Loucy (cell line): Measurements from ENCODE around the gene PTPRH.

Experiments
- H2AFZ ChIP-seq: fragments of 200-600 bp; sonication (generic); 2 replicates; pipeline ENCODE4 v1.6.0; 2016; ENCODE audit warnings: antibody characterized with exemption, mild to moderate bottlenecking, low read length, moderate library complexity
- H3F3A ChIP-seq: fragments of 200-600 bp; 2 replicates; pipeline ENCODE4 v1.6.0; 2016; ENCODE audit warnings: antibody characterized with exemption, low read depth, mild to moderate bottlenecking
- H3K27me3 ChIP-seq: fragments of 200-600 bp; sonication (generic); 2 replicates; pipeline ENCODE4 v1.6.1; 2014; ENCODE audit warnings: low read length, mild to moderate bottlenecking; ENCODE audit not compliant: insufficient read depth, poor library complexity, severe bottlenecking
- H3K36me3 ChIP-seq: fragments of 200-600 bp; sonication (generic); 2 replicates; pipeline ENCODE4 v1.6.1; 2016; ENCODE audit warnings: low read length; ENCODE audit not compliant: insufficient read depth
- H3K4me1 ChIP-seq: fragments of 200-600 bp; sonication (generic); 2 replicates; pipeline ENCODE4 v1.5.1; 2014; ENCODE audit warnings: low read length, mild to moderate bottlenecking; ENCODE audit not compliant: insufficient read depth, poor library complexity, severe bottlenecking
- H3K4me2 ChIP-seq: fragments of 200-600 bp; sonication (generic); 2 replicates; pipeline ENCODE4 v1.6.0; 2014; ENCODE audit warnings: antibody characterized with exemption, low read length, low read depth, mild to moderate bottlenecking; ENCODE audit not compliant: poor library complexity, severe bottlenecking
- H3K4me3 ChIP-seq: fragments of 200-600 bp; sonication (generic); 2 replicates; pipeline ENCODE4 v1.5.1; 2014; ENCODE audit warnings: low read length, mild to moderate bottlenecking, mixed read lengths; ENCODE audit not compliant: poor library complexity, severe bottlenecking
- H3K79me2 ChIP-seq: fragments of 200-600 bp; sonication (generic); 2 replicates; pipeline ENCODE4 v1.6.1; 2014; ENCODE audit warnings: low read length; ENCODE audit not compliant: insufficient read depth
- H3K9ac ChIP-seq: fragments of 200-600 bp; sonication (generic); 2 replicates; pipeline ENCODE4 v1.6.0; 2014; ENCODE audit warnings: mild to moderate bottlenecking, low read depth, low read length, moderate library complexity; ENCODE audit not compliant: poor library complexity, severe bottlenecking
- H3K9me2 ChIP-seq: fragments of 200-600 bp; sonication (generic); replicated peaks from 2 replicates; pipeline ENCODE4 v1.6.1; 2016; ENCODE audit warnings: low read depth, low read length, mixed read lengths
- H3K9me3 ChIP-seq: fragments of 200-600 bp; sonication (generic); 2 replicates; pipeline ENCODE4 v1.6.1; 2014; ENCODE audit warnings: mild to moderate bottlenecking, antibody characterized with exemption, low read length, low read depth; ENCODE audit not compliant: insufficient read depth
- H4K20me1 ChIP-seq: fragments of 200-600 bp; sonication (generic); 2 replicates; pipeline ENCODE4 v1.6.0; 2014; ENCODE audit warnings: antibody characterized with exemption, low read length, mild to moderate bottlenecking; ENCODE audit not compliant: insufficient read depth, poor library complexity, severe bottlenecking
- CTCF ChIP-seq: fragments of 200-600 bp; sonication (generic); conservative IDR thresholded peaks from 2 replicates; pipeline ENCODE4 v1.5.1; 2014; ENCODE audit warnings: mild to moderate bottlenecking, antibody characterized with exemption, low read length
- EZH2phosphoT487 ChIP-seq: fragments of 200-600 bp; IDR thresholded peaks from 2 replicates; pipeline ENCODE4 v1.6.1; 2018; ENCODE audit warnings: antibody characterized with exemption, mild to moderate bottlenecking, moderate library complexity, borderline replicate concordance

PTPRH gene

DNA sequence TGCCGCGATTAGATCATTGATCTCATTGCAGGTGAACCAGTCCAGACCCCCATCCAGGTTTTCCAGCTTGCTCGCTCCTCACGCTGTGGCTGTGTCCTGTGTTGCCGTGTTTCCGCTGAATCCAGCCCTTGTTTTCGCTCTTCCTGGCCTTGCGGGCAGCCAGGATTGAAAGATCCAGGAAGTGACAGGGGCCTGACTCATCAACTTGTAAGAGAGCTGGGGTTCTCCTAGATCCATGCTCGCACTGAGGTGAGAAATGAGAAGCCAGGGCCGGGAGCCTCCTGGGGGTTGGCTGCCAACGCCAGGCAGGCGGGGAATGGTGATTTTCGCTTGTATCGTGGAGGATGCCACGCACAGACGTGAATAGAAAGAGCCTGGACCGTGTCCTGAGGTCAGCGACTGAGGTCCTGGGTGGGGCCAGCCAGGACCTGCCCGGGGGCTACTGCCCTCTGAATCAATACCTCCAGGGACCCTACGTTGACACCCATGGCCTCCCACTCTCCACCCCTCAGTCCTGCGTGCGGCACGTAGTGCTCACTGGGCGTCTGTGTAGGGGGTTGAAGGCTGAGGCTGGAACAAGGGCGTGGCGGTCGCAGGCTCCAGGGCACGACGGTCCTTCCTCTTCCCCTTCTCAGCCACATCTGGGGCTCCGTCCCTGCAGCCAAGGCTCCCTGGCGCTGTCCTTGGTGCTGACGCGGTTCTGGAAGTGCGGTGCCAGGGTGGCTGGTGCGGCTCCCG is 7.3 kb upstream of the PTPRH start:
- Histone ChIP-seq H3K9me3 (no peaks in the 10 kb centered on the region; the same call in 1 of the 2 replicates), H3F3A (no peaks in the 10 kb centered on the region), H3K4me2 (peak overlapping the region; percentile 73), H3K4me3 (peak overlapping the region; percentile 67), H3K4me1 (peaks cover 3% of the 10 kb centered on the region), H3K79me2 (no peaks in the 10 kb centered on the region), H3K9ac (no peak overlapping the region), H3K9me2 (no peaks in the 10 kb centered on the region), H2AFZ (no peak overlapping the region), H3K36me3 (no peaks in the 10 kb centered on the region), H3K27me3 (no peaks in the 10 kb centered on the region), H4K20me1 (peaks cover 5% of the 10 kb centered on the region)
- TF ChIP-seq CTCF: no peak
- no peak for TF ChIP-seq EZH2phosphoT487

GRCh38 chr19:55213547-55213946 is 4.2 kb upstream of the PTPRH start:
- Histone ChIP-seq H4K20me1 (peaks cover 3% of the 10 kb centered on the region), H3K9ac (no peak overlapping the region), H3K9me3 (no peaks in the 10 kb centered on the region; the same call in 1 of the 2 replicates), H3F3A (no peaks in the 10 kb centered on the region), H3K4me2 (no peak overlapping the region), H3K9me2 (no peaks in the 10 kb centered on the region), H2AFZ (no peak overlapping the region), H3K4me1 (peaks cover 3% of the 10 kb centered on the region), H3K79me2 (no peaks in the 10 kb centered on the region), H3K27me3 (no peaks in the 10 kb centered on the region), H3K4me3 (no peak overlapping the region), H3K36me3 (no peaks in the 10 kb centered on the region)
- TF ChIP-seq EZH2phosphoT487: no peak
- TF ChIP-seq CTCF: no peak

GRCh38 chr19:55212447-55212846 is 3.1 kb upstream of the PTPRH start:
- H3K79me2 ChIP-seq: no peaks in the 10 kb centered on the region
- no peaks in the 10 kb centered on the region; the same call in 1 of the 2 replicates for H3K9me3 ChIP-seq
- peaks cover 3% of the 10 kb centered on the region for H3K4me1 ChIP-seq
- H4K20me1 ChIP-seq: peaks cover 3% of the 10 kb centered on the region
- no peaks in the 10 kb centered on the region for H3K9me2 ChIP-seq
- no peak overlapping the region for H3K9ac ChIP-seq
- no peak overlapping the region for H3K4me2 ChIP-seq
- no peak overlapping the region for H3K4me3 ChIP-seq
- no peak overlapping the region for H2AFZ ChIP-seq
- no peaks in the 10 kb centered on the region for H3F3A ChIP-seq
- H3K36me3 ChIP-seq: no peaks in the 10 kb centered on the region
- TF ChIP-seq CTCF (peak; percentile 60), EZH2phosphoT487 (no peak)
- no peaks in the 10 kb centered on the region for H3K27me3 ChIP-seq
